HFF-Myc (cell line): Measurements from ENCODE around the gene USP17L5.
"Not testable (repeated sequence)": the region's sequence is repeated elsewhere in the genome, so short reads cannot be mapped to it uniquely, and the experiment has no call there.

Source experiments
- DNase-seq: peaks from one replicate; pipeline ENCODE4 v3.0.0-alpha.2; 2011; ENCODE audit warnings: low read depth; ENCODE audit errors: extremely low read depth
- H3K4me3 ChIP-seq: replicated peaks from 2 replicates; pipeline ENCODE4 v1.5.1; 2011; ENCODE audit warnings: low read depth, mild to moderate bottlenecking, control low read depth, low read length
- TF ChIP-seq, protein P1 (sequence below): IDR thresholded peaks from 2 replicates; pipeline ENCODE4 v1.5.1; 2012; ENCODE audit warnings: mild to moderate bottlenecking, low read depth, low read length, control low read depth; ENCODE audit errors: missing control alignments

The USP17L5 gene

DNA sequence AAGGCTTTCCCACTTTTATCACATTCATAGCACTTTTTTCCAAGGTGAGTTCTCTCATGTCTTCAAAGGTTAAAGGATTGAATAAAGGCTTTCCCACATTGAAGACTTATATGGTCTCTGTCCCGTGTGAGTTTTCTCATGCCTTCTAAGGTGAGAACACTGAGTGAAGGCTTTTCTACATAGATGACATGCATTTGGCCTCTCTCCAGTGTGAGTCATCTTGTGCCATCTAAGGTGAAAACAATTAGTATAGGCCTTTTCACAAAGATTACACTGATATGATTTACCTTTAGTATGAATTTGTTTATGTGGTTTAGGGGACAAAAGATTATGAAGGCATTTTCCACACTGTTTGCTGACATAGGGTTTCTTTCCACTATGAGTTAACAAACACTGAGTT is 44.9 kb downstream of the USP17L5 start:
- H3K4me3 ChIP-seq = no peak overlapping the region
- TF ChIP-seq, protein P1, sequence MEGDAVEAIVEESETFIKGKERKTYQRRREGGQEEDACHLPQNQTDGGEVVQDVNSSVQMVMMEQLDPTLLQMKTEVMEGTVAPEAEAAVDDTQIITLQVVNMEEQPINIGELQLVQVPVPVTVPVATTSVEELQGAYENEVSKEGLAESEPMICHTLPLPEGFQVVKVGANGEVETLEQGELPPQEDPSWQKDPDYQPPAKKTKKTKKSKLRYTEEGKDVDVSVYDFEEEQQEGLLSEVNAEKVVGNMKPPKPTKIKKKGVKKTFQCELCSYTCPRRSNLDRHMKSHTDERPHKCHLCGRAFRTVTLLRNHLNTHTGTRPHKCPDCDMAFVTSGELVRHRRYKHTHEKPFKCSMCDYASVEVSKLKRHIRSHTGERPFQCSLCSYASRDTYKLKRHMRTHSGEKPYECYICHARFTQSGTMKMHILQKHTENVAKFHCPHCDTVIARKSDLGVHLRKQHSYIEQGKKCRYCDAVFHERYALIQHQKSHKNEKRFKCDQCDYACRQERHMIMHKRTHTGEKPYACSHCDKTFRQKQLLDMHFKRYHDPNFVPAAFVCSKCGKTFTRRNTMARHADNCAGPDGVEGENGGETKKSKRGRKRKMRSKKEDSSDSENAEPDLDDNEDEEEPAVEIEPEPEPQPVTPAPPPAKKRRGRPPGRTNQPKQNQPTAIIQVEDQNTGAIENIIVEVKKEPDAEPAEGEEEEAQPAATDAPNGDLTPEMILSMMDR = no peak
- DNase-seq = no peak

DNA sequence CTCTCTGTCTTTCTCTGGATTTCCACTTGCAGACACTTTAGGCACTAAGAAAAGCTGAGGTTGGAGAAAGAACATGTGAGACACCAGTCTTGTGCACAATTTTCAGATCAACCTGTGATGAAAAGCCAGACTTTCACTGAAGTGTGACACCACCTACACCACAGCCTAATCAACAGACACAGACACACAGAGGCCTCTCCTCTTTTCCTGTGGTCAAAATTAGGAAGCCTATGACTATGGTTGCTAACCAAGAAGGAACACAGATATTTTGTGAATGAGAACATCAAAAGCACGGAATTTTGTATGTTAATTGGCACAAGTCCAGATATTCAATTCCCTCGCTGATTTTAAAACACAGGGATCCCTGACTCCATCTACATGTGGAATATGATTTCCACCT is 49.8 kb downstream of the USP17L5 start:
- DNase-seq, H3K4me3 ChIP-seq: not testable (repeated sequence)
